Psoas muscle (tissue), 8 donors: ENCODE data around the gene TES. TPM values are rescaled to one million over a fixed set of nuclear protein-coding genes. Genes with fewer than 3 reads are reported as not detected.

Source experiments
- ATAC-seq, 4 donors: fragments of 200-7000 bp; cut with Tn5 transposase; one replicate each; pipeline ENCODE4 v1.9.1; 2020; ENCODE audit warnings: moderate library complexity in 3 of 4, mild to moderate bottlenecking in 2 of 4
- DNase-seq, 2 donors: peaks; one replicate each; pipeline ENCODE4 v3.0.0-alpha.2; 2020
- H3K27ac ChIP-seq: fragments of 200-600 bp; one replicate; pipeline ENCODE4 v1.8.0; 2022
- H3K27me3 ChIP-seq, 3 donors: fragments of 200-600 bp in 1 of 3; one replicate each; pipeline versions ENCODE4 v1.6.1 to v1.8.0; 2013 to 2022; ENCODE audit warnings: low read length in 2 of 3, mild to moderate bottlenecking in 2 of 3, moderate library complexity in 1 of 3; ENCODE audit not compliant: insufficient read depth in 3 of 3
- H3K36me3 ChIP-seq, 2 donors: fragments of 200-600 bp in 1 of 2; one replicate each; pipeline versions ENCODE4 v1.6.1 to v1.8.0; 2013 to 2022; ENCODE audit warnings: low read depth in 1 of 2, mild to moderate bottlenecking in 1 of 2, moderate library complexity in 1 of 2; ENCODE audit not compliant: insufficient read depth in 1 of 2
- H3K4me1 ChIP-seq: fragments of 200-600 bp; one replicate; pipeline ENCODE4 v1.8.0; 2022
- H3K4me3 ChIP-seq: fragments of 200-600 bp; one replicate; pipeline ENCODE4 v1.8.0; 2022; ENCODE audit warnings: mild to moderate bottlenecking
- H3K9me3 ChIP-seq: fragments of 200-600 bp; one replicate; pipeline ENCODE4 v1.8.0; 2022
- CTCF ChIP-seq: fragments of 200-600 bp; IDR thresholded peaks from one replicate; pipeline ENCODE4 v1.8.0; 2022; ENCODE audit warnings: antibody characterized with exemption
- WGBS, 3 donors: extraction: QIAGEN DNeasy Blood & Tissue Kit; methylation state at CpG; one replicate each; pipeline versions ENCODE4 v1.1.6 to v1.1.7; 2013; 5-methylcytosine and 5-hydroxymethylcytosine counted together
- intact Hi-C, 2 donors: fragments of 100-400 bp; cut with DNase I; formaldehyde crosslinking; loops; one replicate each; pipeline versions ENCODE4 v1.11.0 to v1.14.2; 2022
- polyA plus RNA-seq, 3 donors: library from polyadenylated mRNA; stranded (reverse); fragments of 200-250 nt; gene quantifications; one replicate each; pipeline ENCODE4 v1.2.3, GENCODE V29; 2013
- total RNA-seq, 4 donors: library from RNA; stranded (reverse); fragmentation: NEBNext Ultra II Directional in 2 of 4; extraction: Animal tissue kit (Norgen Biotek cat#: 25700) in 2 of 4; gene quantifications; one replicate each; pipeline versions ENCODE4 v1.2.1 to v1.2.4, GENCODE V29; 2021 to 2023
- donor health status: healthy with polysubstance abuse.
- donor health status: DM: no; HTN: no; CAD: no; lungs with moderate emphysema.
- donor health status: Bipolar disorder and iron deficiency.
- donor health status: healthy.
- donor health status: DM: yes; HTN: yes; CAD: no.
- donor health status: DM: no; HTN: no; CAD: no.
- donor health status: DM: no; HTN: no; CAD: no.
- donor health status: DM: yes; HTN: yes; CAD: no.

Gene TES
- total and polyA plus RNA-seq, 7 donors: 2.9 to 8.1 (median 5.8) TPM

- WGBS, 3 donors: 57 to 64% (median 63%) methylated on average over 2 of the region's 2 CpGs
Measured at GRCh38 chr7:116176226-116176625, 34.1 kb upstream of the TES start.

GRCh38 chr7:116177009-116177408 lies 33.3 kb upstream of the TES start:
- TF ChIP-seq CTCF: no peak
- Histone ChIP-seq H3K4me3 (no peak overlapping the region), H3K36me3 (no peaks in the 10 kb centered on the region), H3K9me3 (no peaks in the 10 kb centered on the region), H3K27me3 (no peaks in the 10 kb centered on the region), H3K27ac (no peak overlapping the region), H3K4me1 (no peaks in the 10 kb centered on the region)
- intact Hi-C loops: loop anchor here (10.0 kb wide), 2 partner anchors 628 to 638 kb away; no protein-coding TSS in a partner anchor
- WGBS, 3 donors: 66 to 76% (median 68%) methylated on average over 3 of the region's 3 CpGs
- DNase-seq (no peak), ATAC-seq (no peak)

More at GRCh38 chr7:116176226-116176625, 34.1 kb upstream of the TES start:
- ATAC-seq: no peak
- Histone ChIP-seq H3K4me3 (no peak overlapping the region), H3K36me3 (no peaks in the 10 kb centered on the region), H3K27ac (no peak overlapping the region), H3K9me3 (no peaks in the 10 kb centered on the region), H3K27me3 (no peaks in the 10 kb centered on the region), H3K4me1 (no peaks in the 10 kb centered on the region)
- DNase-seq: no peak
- intact Hi-C loops: loop anchor here (10.0 kb wide), 2 partner anchors 629 to 639 kb away; no protein-coding TSS in a partner anchor
- no peak for TF ChIP-seq CTCF

GRCh38 chr7:116180302-116180701 lies 30.0 kb upstream of the TES start:
- H3K9me3 ChIP-seq: peaks cover 6% of the 10 kb centered on the region
- intact Hi-C loops: no loop called here
- H3K36me3 ChIP-seq: no peaks in the 10 kb centered on the region
- whole genome bisulfite sequencing, 3 donors: 54 to 63% (median 57%) methylated on average over 2 of the region's 2 CpGs
- ATAC-seq: no peak
- peak; percentile 58 for TF ChIP-seq CTCF
- no peaks in the 10 kb centered on the region for H3K27me3 ChIP-seq
- H3K4me1 ChIP-seq: no peaks in the 10 kb centered on the region
- H3K27ac ChIP-seq: no peak overlapping the region
- no peak overlapping the region for H3K4me3 ChIP-seq
- no peak for DNase-seq

GRCh38 chr7:116182023-116182422 lies 28.3 kb upstream of the TES start:
- DNase-seq (no peak), ATAC-seq (no peak)
- Histone ChIP-seq H3K36me3 (no peaks in the 10 kb centered on the region), H3K4me3 (no peak overlapping the region), H3K9me3 (peaks cover 6% of the 10 kb centered on the region), H3K27ac (no peak overlapping the region), H3K4me1 (no peaks in the 10 kb centered on the region), H3K27me3 (no peaks in the 10 kb centered on the region)
- TF ChIP-seq CTCF: no peak
- WGBS, 3 donors: 91 to 95% (median 94%) methylated on average over 14 to 30 of the region's 30 CpGs
- intact Hi-C loops: no loop called here

- no peaks in the 10 kb centered on the region for H3K27me3 ChIP-seq
- ATAC-seq: no peak
- H3K4me1 ChIP-seq: no peaks in the 10 kb centered on the region
- no peak overlapping the region for H3K4me3 ChIP-seq
- no peaks in the 10 kb centered on the region for H3K36me3 ChIP-seq
- no peak for TF ChIP-seq CTCF
- no peak overlapping the region for H3K27ac ChIP-seq
- H3K9me3 ChIP-seq: peaks cover 6% of the 10 kb centered on the region
- intact Hi-C loops: no loop called here
- DNase-seq: no peak
- WGBS, 3 donors: 87 to 92% (median 89%) methylated on average over 6 of the region's 6 CpGs
Measured at GRCh38 chr7:116185450-116185849, 24.9 kb upstream of the TES start.
